ENCODE measurements around the gene ZNF789.
A peak's percentile ranks its signal among the peaks of the same experiment; 100 is the strongest.
"Not testable (repeated sequence)": the region's sequence is repeated elsewhere in the genome, so short reads cannot be mapped to it uniquely, and the experiment has no call there.

Gene ZNF789

GRCh38 chr7:99472561-99473314 lies at the start of gene ZNF789:
TSS of gene ZNF789 (plus strand) at chr7:99472890. CDS start at chr7:99476457, 3,567 bp downstream.
- peak; percentile 98 to 100 (median 99) for DNase-seq
- intact Hi-C loops (cut with DNase I) = loop anchor here (1.0 kb wide), 2 partner anchors 28 to 32 kb away; partner anchors contain the start of genes ZKSCAN5 and ZNF394

- intact Hi-C loops (cut with DNase I) = no loop called here
Measured at GRCh38 chr7:99424932-99425730, 47.6 kb upstream of the ZNF789 start.

GRCh38 chr7:99428972-99429566 lies 43.6 kb upstream of the ZNF789 start:
- no peak for DNase-seq
- intact Hi-C loops (cut with DNase I) = no loop called here

More at GRCh38 chr7:99424932-99425730, 47.6 kb upstream of the ZNF789 start:
- DNase-seq = no peak

- no peak for DNase-seq
Measured at GRCh38 chr7:99429756-99430155, 42.9 kb upstream of the ZNF789 start.

GRCh38 chr7:99431756-99432540 lies 40.7 kb upstream of the ZNF789 start:
- DNase-seq; intact Hi-C loops (cut with DNase I): not testable (repeated sequence)

More at GRCh38 chr7:99429756-99430155, 42.9 kb upstream of the ZNF789 start:
- intact Hi-C loops (cut with DNase I) = no loop called here

- intact Hi-C loops (cut with DNase I) = no loop called here
- no peak for DNase-seq
Measured at GRCh38 chr7:99433158-99433557, 39.5 kb upstream of the ZNF789 start.

- intact Hi-C loops (cut with DNase I) = loop anchor here (1.0 kb wide), 1 partner anchor 28 kb away; the partner anchor contains the start of gene ATP5MF
- DNase-seq = no peak
Measured at GRCh38 chr7:99437946-99438572, 34.6 kb upstream of the ZNF789 start.

- intact Hi-C loops (cut with DNase I) = loop anchor here (1.0 kb wide), 2 partner anchors 27 to 31 kb away; partner anchors contain the start of genes ATP5MF, BUD31 and PDAP1
Measured at GRCh38 chr7:99438573-99439480, 33.9 kb upstream of the ZNF789 start, which contains the start of the genes CPSF4 and PTCD1. TSS of gene CPSF4 (plus strand) at chr7:99438943. CDS start at chr7:99439083, 140 bp downstream. TSS of gene PTCD1 (minus strand) at chr7:99438798. CDS start at chr7:99435242, 3,556 bp downstream.

GRCh38 chr7:99440195-99440594 lies 32.5 kb upstream of the ZNF789 start:
- no peak for DNase-seq
- intact Hi-C loops (cut with DNase I) = no loop called here

More at GRCh38 chr7:99438573-99439480, 33.9 kb upstream of the ZNF789 start, which contains the start of the genes CPSF4 and PTCD1:
- peak; percentile 92 to 99 (median 97) for DNase-seq

- intact Hi-C loops (cut with DNase I) = no loop called here
- no peak for DNase-seq
Measured at GRCh38 chr7:99446096-99446495, 26.6 kb upstream of the ZNF789 start.

GRCh38 chr7:99447943-99448342 lies 24.7 kb upstream of the ZNF789 start:
- intact Hi-C loops (cut with DNase I) = no loop called here
- DNase-seq = no peak

- DNase-seq = no peak
- intact Hi-C loops (cut with DNase I) = no loop called here
Measured at GRCh38 chr7:99448855-99449254, 23.8 kb upstream of the ZNF789 start.

GRCh38 chr7:99449326-99449725 lies 23.4 kb upstream of the ZNF789 start:
- no peak for DNase-seq
- intact Hi-C loops (cut with DNase I) = no loop called here

GRCh38 chr7:99451936-99452335 lies 20.8 kb upstream of the ZNF789 start:
- intact Hi-C loops (cut with DNase I) = no loop called here
- DNase-seq = peak in 9 of 10 donors; percentile 31 to 94 (median 74)

- intact Hi-C loops (cut with DNase I) = no loop called here
- DNase-seq = no peak
Measured at GRCh38 chr7:99452541-99452940, 20.1 kb upstream of the ZNF789 start.

GRCh38 chr7:99453105-99453504 lies 19.6 kb upstream of the ZNF789 start:
- no peak for DNase-seq
- intact Hi-C loops (cut with DNase I) = no loop called here

- no peak for DNase-seq
- intact Hi-C loops (cut with DNase I) = no loop called here
Measured at GRCh38 chr7:99455874-99456273, 16.8 kb upstream of the ZNF789 start.

- intact Hi-C loops (cut with DNase I) = no loop called here
- DNase-seq = peak in 2 of 10 donors; percentile 27 to 70
Measured at GRCh38 chr7:99456288-99456687, 16.4 kb upstream of the ZNF789 start.
